ENCODE results near the gene HIGD2A. TPM values are rescaled to one million over a fixed set of nuclear protein-coding genes. Genes with fewer than 3 reads are reported as not detected.
A peak's percentile ranks its signal among the peaks of the same experiment; 100 is the strongest.

HIGD2A gene
- total RNA-seq, 1 experiment from 2014 or later: 72.6 TPM

- BruUV-seq (replicated peaks): no TSS peak
- CTCF ChIA-PET: no interaction called here
- no peak for TF ChIP-seq CTCF (IDR thresholded peaks at IDR 0.05; ENCODE audit: unreplicated experiment)
- H3K36me3 Mint-ChIP-seq (ENCODE audit: insufficient read depth, unreplicated experiment): peaks cover 48% of the 10 kb centered on the region
- H3K9me3 Mint-ChIP-seq (ENCODE audit: low read depth, unreplicated experiment): no peaks in the 10 kb centered on the region
- peaks cover 23% of the 10 kb centered on the region for H3K4me1 Mint-ChIP-seq (ENCODE audit: low read depth, unreplicated experiment)
- no peaks in the 10 kb centered on the region for H3K27me3 Mint-ChIP-seq (ENCODE audit: unreplicated experiment)
- DNase-seq: no peak
- intact Hi-C loops (cut with micrococcal nuclease; ENCODE audit: unreplicated experiment): no loop called here
- H3K4me3 Mint-ChIP-seq (ENCODE audit: low read depth, unreplicated experiment): no peak overlapping the region
- no peak overlapping the region for H3K27ac Mint-ChIP-seq (ENCODE audit: unreplicated experiment)
These were observed 3.6 kb upstream of the HIGD2A start for GRCh38 chr5:176384991-176385390.

- peak overlapping the region; percentile 85 for H3K4me3 Mint-ChIP-seq (ENCODE audit: low read depth, unreplicated experiment)
- H3K9me3 Mint-ChIP-seq (ENCODE audit: low read depth, unreplicated experiment): no peaks in the 10 kb centered on the region
- BruUV-seq (replicated peaks): no TSS peak
- no peak for TF ChIP-seq CTCF (IDR thresholded peaks at IDR 0.05; ENCODE audit: unreplicated experiment)
- H3K4me1 Mint-ChIP-seq (ENCODE audit: low read depth, unreplicated experiment): peaks cover 23% of the 10 kb centered on the region
- H3K36me3 Mint-ChIP-seq (ENCODE audit: insufficient read depth, unreplicated experiment): peaks cover 58% of the 10 kb centered on the region
- H3K27ac Mint-ChIP-seq (ENCODE audit: unreplicated experiment): no peak overlapping the region
- DNase-seq: no peak
- CTCF ChIA-PET: no interaction called here
- no peaks in the 10 kb centered on the region for H3K27me3 Mint-ChIP-seq (ENCODE audit: unreplicated experiment)
- intact Hi-C loops (cut with micrococcal nuclease; ENCODE audit: unreplicated experiment): no loop called here
These were observed 2.1 kb upstream of the HIGD2A start for GRCh38 chr5:176386491-176386890.

GRCh38 chr5:176387384-176387925 is 1.1 kb upstream of the HIGD2A start:
- Mint-ChIP-seq H3K4me3 (ENCODE audit: low read depth, unreplicated experiment) (peak overlapping the region; percentile 85), H3K27ac (ENCODE audit: unreplicated experiment) (peak overlapping the region; percentile 94), H3K27me3 (ENCODE audit: unreplicated experiment) (no peaks in the 10 kb centered on the region), H3K36me3 (ENCODE audit: insufficient read depth, unreplicated experiment) (peaks cover 62% of the 10 kb centered on the region), H3K9me3 (ENCODE audit: low read depth, unreplicated experiment) (no peaks in the 10 kb centered on the region), H3K4me1 (ENCODE audit: low read depth, unreplicated experiment) (peaks cover 23% of the 10 kb centered on the region)
- TF ChIP-seq CTCF (IDR thresholded peaks at IDR 0.05; ENCODE audit: unreplicated experiment): no peak
- intact Hi-C loops (cut with micrococcal nuclease; ENCODE audit: unreplicated experiment): no loop called here
- CTCF ChIA-PET: interaction anchor here (1.4 kb wide), 1 partner anchor 657 kb away, joined by 5 read pairs; no protein-coding TSS in a partner anchor
- no peak for DNase-seq
- TSS peak; percentile 64 for BruUV-seq (replicated peaks)

GRCh38 chr5:176388003-176388443 is 528 bp upstream of the HIGD2A start:
- Mint-ChIP-seq H3K9me3 (ENCODE audit: low read depth, unreplicated experiment) (no peaks in the 10 kb centered on the region), H3K27me3 (ENCODE audit: unreplicated experiment) (no peaks in the 10 kb centered on the region), H3K4me1 (ENCODE audit: low read depth, unreplicated experiment) (peaks cover 23% of the 10 kb centered on the region), H3K27ac (ENCODE audit: unreplicated experiment) (peak overlapping the region; percentile 94), H3K36me3 (ENCODE audit: insufficient read depth, unreplicated experiment) (peaks cover 62% of the 10 kb centered on the region), H3K4me3 (ENCODE audit: low read depth, unreplicated experiment) (peak overlapping the region; percentile 85)
- no peak for TF ChIP-seq CTCF (IDR thresholded peaks at IDR 0.05; ENCODE audit: unreplicated experiment)
- CTCF ChIA-PET: interaction anchor here (0.7 to 1.7 kb wide), 5 partner anchors 12 to 658 kb away, joined by 3 to 5 read pairs (median 4); no protein-coding TSS in a partner anchor
- DNase-seq: no peak
- intact Hi-C loops (cut with micrococcal nuclease; ENCODE audit: unreplicated experiment): no loop called here
- BruUV-seq (replicated peaks): no TSS peak
